Gastrocnemius medialis (tissue), 4 donors: ENCODE measurements around the gene VAV2. TPM values are rescaled to one million over a fixed set of nuclear protein-coding genes. Genes with fewer than 3 reads are reported as not detected.

Source experiments
- ATAC-seq, 2 donors: fragments of 150-250 bp; one replicate each; pipeline ENCODE4 v1.9.1; 2016
- DNase-seq, 2 donors: peaks; one replicate each; pipeline ENCODE4 v3.0.0-alpha.2; 2019
- H3K27ac ChIP-seq, 4 donors: fragments of 200-600 bp; sonication (generic); 1 replicate in 1 of 4; 2 replicates in 3 of 4; pipeline ENCODE4 v1.5.1; 2016 to 2018; ENCODE audit warnings: mild to moderate bottlenecking in 2 of 4, moderate library complexity in 1 of 4
- H3K27me3 ChIP-seq, 3 donors: fragments of 200-600 bp; sonication (generic) in 2 of 3; 1 replicate in 1 of 3; 2 replicates in 2 of 3; pipeline versions ENCODE4 v1.5.1 to v1.6.0; 2016 to 2019; ENCODE audit warnings: mild to moderate bottlenecking in 1 of 3, moderate library complexity in 1 of 3
- H3K36me3 ChIP-seq, 2 donors: fragments of 200-600 bp; sonication (generic) in 1 of 2; one replicate each; pipeline ENCODE4 v1.5.1; 2017 to 2018
- H3K4me1 ChIP-seq, 2 donors: fragments of 200-600 bp; sonication (generic) in 1 of 2; one replicate each; pipeline ENCODE4 v1.5.1; 2016 to 2017; ENCODE audit warnings: mild to moderate bottlenecking in 2 of 2
- H3K4me3 ChIP-seq, 4 donors: fragments of 200-600 bp; sonication (generic) in 3 of 4; 1 replicate in 1 of 4; 2 replicates in 3 of 4; pipeline ENCODE4 v1.5.1; 2016 to 2019; ENCODE audit warnings: mild to moderate bottlenecking in 2 of 4
- H3K9me3 ChIP-seq, 3 donors: fragments of 200-600 bp; sonication (generic) in 2 of 3; 1 replicate in 1 of 3; 2 replicates in 2 of 3; pipeline ENCODE4 v1.5.1; 2016 to 2019
- CTCF ChIP-seq, 5 experiments: fragments of 450-650 bp in 3 of 5; fragments of 200-600 bp in 2 of 5; sonication (generic) in 2 of 5; IDR thresholded peaks in 4 of 5; conservative IDR thresholded peaks in 1 of 5; 1 replicate in 4 of 5; 2 replicates in 1 of 5; pipeline ENCODE4 v1.5.1; 2016 to 2019; ENCODE audit warnings: antibody characterized with exemption in 5 of 5, mild to moderate bottlenecking in 3 of 5, moderate library complexity in 3 of 5
- POLR2A ChIP-seq, 2 donors: fragments of 450-650 bp; IDR thresholded peaks; one replicate each; pipeline ENCODE4 v1.6.1; 2017; ENCODE audit warnings: antibody characterized with exemption in 2 of 2, mild to moderate bottlenecking in 2 of 2, moderate library complexity in 2 of 2
- in situ Hi-C, 4 donors: fragments of 200-750 bp; cut with MboI; loops; one replicate each; pipeline versions ENCODE4 v1.15.0 to v1.8.0; 2017; ENCODE audit warnings: low sequenced_read_pairs in 4 of 4
- intact Hi-C: fragments of 100-400 bp; cut with DNase I; formaldehyde crosslinking; loops from one replicate; pipeline ENCODE4 v1.15.1; 2023; ENCODE audit warnings: low total_unique reads
- total RNA-seq, 4 donors: library from RNA; depleted of rRNA; stranded (reverse); fragments of >200 nt; gene quantifications; one replicate each; pipeline versions ENCODE4 v1.1.0 to v1.2.3, GENCODE V29; 2016

Gene VAV2
- total RNA-seq, 4 donors from 2014 or later: 0.51 to 1.2 (median 0.97) TPM

DNA sequence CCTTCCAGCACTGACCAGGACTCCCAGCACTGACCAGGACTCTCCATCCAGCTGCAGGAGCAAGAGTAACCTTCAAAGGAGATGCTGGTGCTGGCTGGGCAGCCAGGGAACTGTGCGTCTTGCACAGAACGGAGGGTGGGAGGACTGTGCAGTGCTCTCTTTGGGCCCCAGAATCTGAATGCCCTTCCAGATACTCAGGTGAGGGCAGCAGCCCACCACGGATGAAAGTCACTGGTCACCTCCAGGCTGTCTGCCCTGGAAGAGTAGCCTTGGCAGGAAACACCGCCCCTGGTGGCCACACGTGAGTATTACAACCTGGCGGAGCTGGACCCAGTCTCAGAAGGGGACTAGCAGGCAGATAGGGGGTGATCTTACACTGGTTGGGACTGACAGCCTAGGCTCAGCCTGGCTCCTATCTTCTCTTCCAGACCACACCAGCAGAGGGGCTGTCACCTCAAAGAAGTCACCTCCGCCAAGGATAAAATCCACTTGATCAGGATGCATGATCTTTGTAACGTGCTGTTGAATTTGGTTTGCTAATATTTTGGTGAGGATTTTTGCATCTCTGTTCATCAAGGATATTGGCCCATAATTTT, 249.2 kb downstream of the VAV2 start:
- Histone ChIP-seq H3K4me3 (no peak overlapping the region), H3K4me1 (peaks cover 2 to 4% of the 10 kb centered on the region in 2 donors), H3K27me3 (peaks cover 0 to 6% (median 3%) of the 10 kb centered on the region in 3 donors), H3K36me3 (no peaks in the 10 kb centered on the region), H3K9me3 (no peaks in the 10 kb centered on the region), H3K27ac (no peak overlapping the region)
- DNase-seq: peak; percentile 27 to 38
- in situ Hi-C loops (loop anchor here in 2 of 4 donors (25.0 kb wide), 1 partner anchor 206 kb away; the partner anchor contains the start of gene ADAMTSL2 (in 2 of the 2)), intact Hi-C loops (no loop called here)
- peak; percentile 73 to 90 for ATAC-seq
- TF ChIP-seq POLR2A (IDR thresholded peaks at IDR 0.05): no peak
- TF ChIP-seq CTCF (IDR thresholded peaks at IDR 0.05 in 4 of 5, conservative IDR thresholded peaks at IDR 0.05 in 1 of 5): peak; percentile 76 to 94 (median 87)

DNA sequence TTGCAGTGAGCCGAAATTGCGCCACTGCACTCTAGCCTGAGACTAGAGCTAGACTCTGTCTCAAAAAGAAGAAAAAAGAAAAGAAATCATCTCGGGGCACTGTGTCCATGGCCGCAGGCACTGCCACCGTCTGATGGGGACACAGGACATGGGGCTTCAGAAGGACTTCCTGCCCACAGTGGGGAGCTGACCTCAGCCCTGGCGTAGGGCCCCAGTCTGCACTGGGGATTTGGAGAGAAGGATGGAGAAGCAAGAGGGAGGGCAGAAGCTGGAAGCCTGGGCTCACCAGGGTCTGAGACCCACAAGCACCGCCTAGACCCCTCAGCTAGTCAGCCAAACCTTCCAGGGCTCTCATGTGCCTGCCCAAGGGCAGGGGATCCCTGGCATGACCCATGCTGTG, 249.9 kb downstream of the VAV2 start:
- intact Hi-C loops (no loop called here), in situ Hi-C loops (loop anchor here in 2 of 4 donors (25.0 kb wide), 1 partner anchor 205 kb away; the partner anchor contains the start of gene ADAMTSL2 (in 2 of the 2))
- peaks cover 6 to 8% of the 10 kb centered on the region in 2 donors for H3K4me1 ChIP-seq
- no peak for TF ChIP-seq CTCF (IDR thresholded peaks at IDR 0.05 in 4 of 5, conservative IDR thresholded peaks at IDR 0.05 in 1 of 5)
- TF ChIP-seq POLR2A (IDR thresholded peaks at IDR 0.05): no peak
- DNase-seq: no peak
- H3K9me3 ChIP-seq: no peaks in the 10 kb centered on the region
- no peak for ATAC-seq
- peaks cover 0 to 4% (median under 1%) of the 10 kb centered on the region in 3 donors for H3K27me3 ChIP-seq
- H3K36me3 ChIP-seq: no peaks in the 10 kb centered on the region
- H3K27ac ChIP-seq: no peak overlapping the region
- H3K4me3 ChIP-seq: no peak overlapping the region

DNA sequence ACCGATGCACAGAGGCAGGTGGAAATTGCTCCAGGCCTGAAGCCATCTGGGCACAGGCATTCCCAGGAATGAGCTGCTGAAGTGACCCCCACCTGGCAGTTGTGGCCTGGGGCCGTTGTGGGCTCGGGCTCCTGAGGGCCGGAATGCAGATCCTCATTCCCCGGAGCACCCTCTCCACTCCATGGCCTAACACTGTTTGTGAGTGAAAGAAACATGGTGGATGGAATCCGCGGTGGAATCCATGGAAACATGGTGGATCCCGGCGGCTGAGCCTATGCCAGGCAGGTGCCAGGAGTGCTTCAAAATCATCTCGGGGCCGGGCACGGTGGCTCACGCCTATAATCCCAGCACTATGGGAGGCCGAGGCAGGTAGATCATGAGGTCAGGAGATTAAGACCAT, 250.4 kb downstream of the VAV2 start:
- in situ Hi-C loops (loop anchor here in 2 of 4 donors (25.0 kb wide), 1 partner anchor 204 kb away; the partner anchor contains the start of gene ADAMTSL2 (in 2 of the 2)), intact Hi-C loops (no loop called here)
- no peak for TF ChIP-seq POLR2A (IDR thresholded peaks at IDR 0.05)
- TF ChIP-seq CTCF (IDR thresholded peaks at IDR 0.05 in 4 of 5, conservative IDR thresholded peaks at IDR 0.05 in 1 of 5): no peak
- no peak overlapping the region for H3K4me3 ChIP-seq
- H3K27ac ChIP-seq: no peak overlapping the region
- DNase-seq (no peak), ATAC-seq (no peak)
- H3K4me1 ChIP-seq: peaks cover 6 to 8% of the 10 kb centered on the region in 2 donors
- no peaks in the 10 kb centered on the region for H3K9me3 ChIP-seq
- no peaks in the 10 kb centered on the region for H3K27me3 ChIP-seq
- no peaks in the 10 kb centered on the region for H3K36me3 ChIP-seq

DNA sequence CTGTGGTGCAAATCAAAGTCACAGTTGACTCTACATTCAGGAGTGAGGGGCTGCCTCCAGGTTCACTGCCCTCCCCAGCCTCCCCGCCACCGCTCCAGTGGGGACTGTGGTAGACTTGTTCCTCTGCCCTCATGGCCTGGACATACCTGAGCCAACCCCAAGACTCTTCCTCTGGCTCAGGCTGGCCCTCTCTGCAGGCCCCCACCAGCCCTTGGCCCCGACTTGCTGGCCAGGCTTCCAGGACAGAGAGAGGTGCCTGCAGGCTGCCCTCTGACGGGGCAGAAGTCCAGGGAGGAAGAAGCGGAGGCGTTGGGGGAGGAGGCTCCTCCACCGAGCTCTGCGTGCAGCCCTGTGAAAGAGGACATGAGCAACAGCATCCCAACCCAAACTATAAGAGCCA, 251.2 kb downstream of the VAV2 start:
- Histone ChIP-seq H3K4me3 (no peak overlapping the region), H3K27me3 (no peaks in the 10 kb centered on the region), H3K9me3 (no peaks in the 10 kb centered on the region), H3K36me3 (no peaks in the 10 kb centered on the region), H3K4me1 (peaks cover 6 to 8% of the 10 kb centered on the region in 2 donors), H3K27ac (no peak overlapping the region)
- ATAC-seq (no peak), DNase-seq (no peak)
- intact Hi-C loops: no loop called here
- TF ChIP-seq POLR2A (IDR thresholded peaks at IDR 0.05) (no peak), CTCF (IDR thresholded peaks at IDR 0.05 in 4 of 5, conservative IDR thresholded peaks at IDR 0.05 in 1 of 5) (no peak)
- in situ Hi-C loops: loop anchor here in 2 of 4 donors (25.0 kb wide), 1 partner anchor 204 kb away; the partner anchor contains the start of gene ADAMTSL2 (in 2 of the 2)
